ENCODE results near the gene RTTN. TPM values are rescaled to one million over a fixed set of nuclear protein-coding genes. Genes with fewer than 3 reads are reported as not detected.

RTTN gene
- total RNA-seq, 2 experiments from 2014 or later, result 19.8 to 29.7 TPM

DNA sequence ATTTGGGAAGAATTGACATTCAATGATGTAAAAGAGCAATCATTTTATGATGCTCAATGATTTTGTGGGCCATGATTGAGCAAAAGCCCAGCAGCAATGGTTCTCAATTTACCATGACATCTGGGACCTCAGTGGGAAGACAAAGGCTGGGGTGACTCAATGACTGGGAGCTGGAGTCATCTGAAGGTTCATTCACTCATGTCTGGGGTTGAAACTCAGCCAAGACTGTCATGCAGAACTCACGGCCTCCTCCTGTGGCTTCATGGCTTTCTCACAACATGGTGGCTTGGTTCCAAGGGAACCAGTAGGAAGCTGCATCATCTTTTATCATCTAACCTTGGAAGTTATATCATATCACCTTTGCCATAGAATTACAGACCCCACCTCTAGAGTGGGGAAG is 212.7 kb downstream of the RTTN start:
- Histone ChIP-seq H3K4me3 (ENCODE audit: low read depth, low read length, poor library complexity, severe bottlenecking) (no peak overlapping the region), H3K9me2 (ENCODE audit: insufficient read depth, low read length) (no peaks in the 10 kb centered on the region), H3K27ac (ENCODE audit: low read depth, low read length, poor library complexity, severe bottlenecking) (no peak overlapping the region), H3K9me3 (ENCODE audit: low read length) (no peaks in the 10 kb centered on the region), H4K20me1 (ENCODE audit: insufficient read depth, low read length) (no peaks in the 10 kb centered on the region), H3K79me2 (ENCODE audit: insufficient read depth, low read depth, low read length) (no peaks in the 10 kb centered on the region), H3K4me1 (ENCODE audit: insufficient read depth, low read length, poor library complexity, severe bottlenecking) (no peaks in the 10 kb centered on the region), H3K4me2 (ENCODE audit: low read length) (no peak overlapping the region), H2AFZ (ENCODE audit: low read length) (no peak overlapping the region), H3K36me3 (ENCODE audit: insufficient read depth, low read length) (no peaks in the 10 kb centered on the region)
- ChIA-PET POLR2A (no interaction called here), CTCF (ENCODE audit: unreplicated experiment) (no interaction called here)
- TF ChIP-seq, protein P1, sequence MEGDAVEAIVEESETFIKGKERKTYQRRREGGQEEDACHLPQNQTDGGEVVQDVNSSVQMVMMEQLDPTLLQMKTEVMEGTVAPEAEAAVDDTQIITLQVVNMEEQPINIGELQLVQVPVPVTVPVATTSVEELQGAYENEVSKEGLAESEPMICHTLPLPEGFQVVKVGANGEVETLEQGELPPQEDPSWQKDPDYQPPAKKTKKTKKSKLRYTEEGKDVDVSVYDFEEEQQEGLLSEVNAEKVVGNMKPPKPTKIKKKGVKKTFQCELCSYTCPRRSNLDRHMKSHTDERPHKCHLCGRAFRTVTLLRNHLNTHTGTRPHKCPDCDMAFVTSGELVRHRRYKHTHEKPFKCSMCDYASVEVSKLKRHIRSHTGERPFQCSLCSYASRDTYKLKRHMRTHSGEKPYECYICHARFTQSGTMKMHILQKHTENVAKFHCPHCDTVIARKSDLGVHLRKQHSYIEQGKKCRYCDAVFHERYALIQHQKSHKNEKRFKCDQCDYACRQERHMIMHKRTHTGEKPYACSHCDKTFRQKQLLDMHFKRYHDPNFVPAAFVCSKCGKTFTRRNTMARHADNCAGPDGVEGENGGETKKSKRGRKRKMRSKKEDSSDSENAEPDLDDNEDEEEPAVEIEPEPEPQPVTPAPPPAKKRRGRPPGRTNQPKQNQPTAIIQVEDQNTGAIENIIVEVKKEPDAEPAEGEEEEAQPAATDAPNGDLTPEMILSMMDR (conservative IDR thresholded peaks at IDR 0.05; ENCODE audit: low read length), result no peak
- TF ChIP-seq EZH2phosphoT487 (IDR thresholded peaks at IDR 0.05; ENCODE audit: borderline replicate concordance, low read depth, low read length), result no peak
- BruUV-seq (replicated peaks), result no TSS peak
- no peak for DNase-seq (ENCODE audit: low spot score)
- intact Hi-C loops (cut with micrococcal nuclease; ENCODE audit: unreplicated experiment), result no loop called here

DNA sequence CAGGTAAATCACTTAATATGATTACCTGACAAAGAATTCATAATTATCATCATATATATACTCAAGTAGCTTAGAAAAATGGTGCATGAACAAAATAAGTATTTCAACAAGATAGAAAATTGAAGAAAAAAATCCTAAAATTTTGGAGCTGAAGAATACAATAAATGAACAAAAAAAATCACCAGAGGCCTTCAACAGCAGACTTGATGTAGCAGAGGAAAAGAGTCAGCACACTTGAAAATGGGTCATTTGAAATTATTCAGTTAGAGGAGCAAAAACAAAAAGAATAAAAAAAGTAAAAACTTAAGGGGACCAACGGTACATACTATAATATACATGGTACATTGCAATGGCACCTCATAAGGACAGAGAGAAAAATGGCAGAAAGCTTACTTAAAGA is 217.6 kb downstream of the RTTN start:
- Histone ChIP-seq H3K27ac (ENCODE audit: low read depth, low read length, poor library complexity, severe bottlenecking) (no peak overlapping the region), H3K4me2 (ENCODE audit: low read length) (no peak overlapping the region), H3K4me3 (ENCODE audit: low read depth, low read length, poor library complexity, severe bottlenecking) (no peak overlapping the region), H2AFZ (ENCODE audit: low read length) (no peak overlapping the region), H3K36me3 (ENCODE audit: insufficient read depth, low read length) (no peaks in the 10 kb centered on the region), H3K9me2 (ENCODE audit: insufficient read depth, low read length) (no peaks in the 10 kb centered on the region), H3K4me1 (ENCODE audit: insufficient read depth, low read length, poor library complexity, severe bottlenecking) (no peaks in the 10 kb centered on the region), H3K9me3 (ENCODE audit: low read length) (no peaks in the 10 kb centered on the region), H3K79me2 (ENCODE audit: insufficient read depth, low read depth, low read length) (no peaks in the 10 kb centered on the region), H4K20me1 (ENCODE audit: insufficient read depth, low read length) (no peaks in the 10 kb centered on the region)
- intact Hi-C loops (cut with micrococcal nuclease; ENCODE audit: unreplicated experiment), result no loop called here
- no peak for TF ChIP-seq EZH2phosphoT487 (IDR thresholded peaks at IDR 0.05; ENCODE audit: borderline replicate concordance, low read depth, low read length)
- TF ChIP-seq, protein P1 (conservative IDR thresholded peaks at IDR 0.05; ENCODE audit: low read length), result no peak
- ChIA-PET CTCF (ENCODE audit: unreplicated experiment) (no interaction called here), POLR2A (interaction anchor here (0.6 kb wide), 1 partner anchor 64 kb away, joined by 4 read pairs; no protein-coding TSS in a partner anchor)
- DNase-seq (ENCODE audit: low spot score), result no peak
- BruUV-seq (replicated peaks), result no TSS peak

DNA sequence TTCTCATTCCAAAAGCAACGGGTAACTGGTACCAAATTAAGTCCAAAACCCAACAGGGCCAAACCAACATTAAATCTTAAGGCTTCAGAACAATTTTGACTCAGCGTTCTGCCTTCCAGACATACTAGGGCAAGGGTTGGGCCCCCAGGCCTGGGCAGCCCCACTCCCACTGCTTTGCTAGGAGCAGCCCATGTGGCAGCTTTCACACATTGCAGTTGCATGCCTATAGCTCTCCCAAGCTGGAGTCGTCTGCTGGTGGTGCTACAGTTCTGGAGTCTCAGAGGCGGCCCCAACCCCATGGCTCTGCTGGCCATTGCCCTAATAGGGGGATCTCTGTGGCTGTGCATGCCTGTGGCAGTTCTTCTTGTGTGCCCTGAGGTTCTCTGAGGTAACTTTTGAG is 220.2 kb downstream of the RTTN start:
- H3K27ac ChIP-seq (ENCODE audit: low read depth, low read length, poor library complexity, severe bottlenecking), result no peak overlapping the region
- BruUV-seq (replicated peaks), result no TSS peak
- no peaks in the 10 kb centered on the region for H4K20me1 ChIP-seq (ENCODE audit: insufficient read depth, low read length)
- no peak for DNase-seq (ENCODE audit: low spot score)
- POLR2A ChIA-PET, result no interaction called here
- no peaks in the 10 kb centered on the region for H3K79me2 ChIP-seq (ENCODE audit: insufficient read depth, low read depth, low read length)
- H3K9me2 ChIP-seq (ENCODE audit: insufficient read depth, low read length), result no peaks in the 10 kb centered on the region
- no peak overlapping the region for H3K4me2 ChIP-seq (ENCODE audit: low read length)
- no peak overlapping the region for H3K4me3 ChIP-seq (ENCODE audit: low read depth, low read length, poor library complexity, severe bottlenecking)
- CTCF ChIA-PET (ENCODE audit: unreplicated experiment), result no interaction called here
- no peaks in the 10 kb centered on the region for H3K4me1 ChIP-seq (ENCODE audit: insufficient read depth, low read length, poor library complexity, severe bottlenecking)
- H3K36me3 ChIP-seq (ENCODE audit: insufficient read depth, low read length), result no peaks in the 10 kb centered on the region
- no peak for TF ChIP-seq EZH2phosphoT487 (IDR thresholded peaks at IDR 0.05; ENCODE audit: borderline replicate concordance, low read depth, low read length)
- TF ChIP-seq, protein P1 (conservative IDR thresholded peaks at IDR 0.05; ENCODE audit: low read length), result no peak
- H2AFZ ChIP-seq (ENCODE audit: low read length), result no peak overlapping the region
- no peaks in the 10 kb centered on the region for H3K9me3 ChIP-seq (ENCODE audit: low read length)
- intact Hi-C loops (cut with micrococcal nuclease; ENCODE audit: unreplicated experiment), result no loop called here

All from OCI-LY7 (cell line).